ENCODE results near the gene GRID1. TPM values are rescaled to one million over a fixed set of nuclear protein-coding genes. Genes with fewer than 3 reads are reported as not detected.

The GRID1 gene
- polyA plus RNA-seq, 1 donor (not counting 4 experiments of a cell fraction or from before 2014, with no cell fraction given): 0.01 TPM

DNA sequence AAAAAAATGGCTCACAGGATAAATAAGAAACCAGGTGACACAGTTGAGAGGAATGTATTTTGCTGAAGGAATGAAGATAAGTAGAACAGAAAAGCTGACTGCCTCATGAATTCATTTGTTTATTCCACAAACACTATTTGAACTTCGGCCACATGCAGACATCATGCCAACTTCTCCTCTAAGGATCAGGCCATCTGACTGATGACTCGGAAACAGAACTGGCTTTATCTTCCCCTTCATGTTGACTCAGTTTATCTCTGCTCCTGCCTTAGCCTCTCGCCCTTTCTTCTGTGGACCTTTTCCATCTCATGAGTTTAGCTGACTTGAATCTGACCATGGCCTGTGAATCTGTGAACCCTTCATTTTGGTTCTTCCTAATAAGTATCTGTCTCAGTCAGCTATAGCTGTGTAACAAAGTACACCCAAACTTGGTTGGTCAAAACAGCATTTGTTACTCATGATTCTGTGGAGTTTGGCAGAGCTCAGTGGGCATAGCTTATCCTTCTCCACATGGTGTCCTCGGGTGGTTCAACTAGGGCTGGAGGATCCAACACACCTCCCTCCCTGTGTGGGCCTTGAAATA is 44.0 kb upstream of the GRID1 start:
- Histone ChIP-seq H3K27ac (ENCODE audit: control insufficient read depth, insufficient read depth, low read length) (no peak overlapping the region), H3K9me3 (ENCODE audit: control insufficient read depth, low read depth, low read length) (peaks cover 4% of the 10 kb centered on the region), H3K9ac (ENCODE audit: control insufficient read depth, extremely low read depth, insufficient read depth, low read length) (no peak overlapping the region), H3K27me3 (ENCODE audit: control insufficient read depth, extremely low read depth, insufficient read depth, low read length) (no peaks in the 10 kb centered on the region), H3K4me1 (ENCODE audit: control insufficient read depth, extremely low read depth, insufficient read depth, low read length) (no peaks in the 10 kb centered on the region), H2AFZ (ENCODE audit: control insufficient read depth, low read length) (no peak overlapping the region), H3K4me2 (ENCODE audit: control insufficient read depth, extremely low read depth, insufficient read depth, low read depth, low read length) (no peak overlapping the region), H3K36me3 (ENCODE audit: control insufficient read depth in 2 of 2, extremely low read depth in 1 of 2, insufficient read depth in 2 of 2, low read length in 2 of 2) (no peaks in the 10 kb centered on the region), H3K4me3 (ENCODE audit: control insufficient read depth in 2 of 3, extremely low read depth in 1 of 3, insufficient read depth in 2 of 3, low read depth in 1 of 3, low read length in 3 of 3) (no peak overlapping the region), H3K79me2 (ENCODE audit: control insufficient read depth, insufficient read depth, low read length) (no peaks in the 10 kb centered on the region), H3K9me1 (ENCODE audit: control insufficient read depth, extremely low read depth, insufficient read depth, low read length) (no peaks in the 10 kb centered on the region), H4K20me1 (ENCODE audit: control insufficient read depth, extremely low read depth, insufficient read depth, low read length) (no peaks in the 10 kb centered on the region)
- FAIRE-seq (no peak), DNase-seq (ENCODE audit: low read depth, low spot score) (peak; percentile 38)
- dilution Hi-C loops (cut with MboI; ENCODE audit: extremely low pct_ligation_motif_present, low sequenced_read_pairs): no loop called here
- no peak for TF ChIP-seq EZH2 (IDR thresholded peaks at IDR 0.05; ENCODE audit: low read length)
- TF ChIP-seq, protein P1, sequence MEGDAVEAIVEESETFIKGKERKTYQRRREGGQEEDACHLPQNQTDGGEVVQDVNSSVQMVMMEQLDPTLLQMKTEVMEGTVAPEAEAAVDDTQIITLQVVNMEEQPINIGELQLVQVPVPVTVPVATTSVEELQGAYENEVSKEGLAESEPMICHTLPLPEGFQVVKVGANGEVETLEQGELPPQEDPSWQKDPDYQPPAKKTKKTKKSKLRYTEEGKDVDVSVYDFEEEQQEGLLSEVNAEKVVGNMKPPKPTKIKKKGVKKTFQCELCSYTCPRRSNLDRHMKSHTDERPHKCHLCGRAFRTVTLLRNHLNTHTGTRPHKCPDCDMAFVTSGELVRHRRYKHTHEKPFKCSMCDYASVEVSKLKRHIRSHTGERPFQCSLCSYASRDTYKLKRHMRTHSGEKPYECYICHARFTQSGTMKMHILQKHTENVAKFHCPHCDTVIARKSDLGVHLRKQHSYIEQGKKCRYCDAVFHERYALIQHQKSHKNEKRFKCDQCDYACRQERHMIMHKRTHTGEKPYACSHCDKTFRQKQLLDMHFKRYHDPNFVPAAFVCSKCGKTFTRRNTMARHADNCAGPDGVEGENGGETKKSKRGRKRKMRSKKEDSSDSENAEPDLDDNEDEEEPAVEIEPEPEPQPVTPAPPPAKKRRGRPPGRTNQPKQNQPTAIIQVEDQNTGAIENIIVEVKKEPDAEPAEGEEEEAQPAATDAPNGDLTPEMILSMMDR (optimal IDR thresholded peaks at IDR 0.05 in 1 of 3, IDR thresholded peaks at IDR 0.05 in 1 of 3, conservative IDR thresholded peaks at IDR 0.05 in 1 of 3; ENCODE audit: extremely low read depth in 1 of 3, insufficient read depth in 2 of 3, low read length in 3 of 3): no peak

GRCh38 chr10:86409183-86409582 is 42.6 kb upstream of the GRID1 start:
- Histone ChIP-seq H3K4me1 (ENCODE audit: control insufficient read depth, extremely low read depth, insufficient read depth, low read length) (no peaks in the 10 kb centered on the region), H3K9me3 (ENCODE audit: control insufficient read depth, low read depth, low read length) (peaks cover 4% of the 10 kb centered on the region), H3K4me3 (ENCODE audit: control insufficient read depth in 2 of 3, extremely low read depth in 1 of 3, insufficient read depth in 2 of 3, low read depth in 1 of 3, low read length in 3 of 3) (no peak overlapping the region), H3K27ac (ENCODE audit: control insufficient read depth, insufficient read depth, low read length) (no peak overlapping the region), H4K20me1 (ENCODE audit: control insufficient read depth, extremely low read depth, insufficient read depth, low read length) (no peaks in the 10 kb centered on the region), H2AFZ (ENCODE audit: control insufficient read depth, low read length) (no peak overlapping the region), H3K9me1 (ENCODE audit: control insufficient read depth, extremely low read depth, insufficient read depth, low read length) (no peaks in the 10 kb centered on the region), H3K36me3 (ENCODE audit: control insufficient read depth in 2 of 2, extremely low read depth in 1 of 2, insufficient read depth in 2 of 2, low read length in 2 of 2) (no peaks in the 10 kb centered on the region), H3K79me2 (ENCODE audit: control insufficient read depth, insufficient read depth, low read length) (no peaks in the 10 kb centered on the region), H3K9ac (ENCODE audit: control insufficient read depth, extremely low read depth, insufficient read depth, low read length) (no peak overlapping the region), H3K4me2 (ENCODE audit: control insufficient read depth, extremely low read depth, insufficient read depth, low read depth, low read length) (no peak overlapping the region), H3K27me3 (ENCODE audit: control insufficient read depth, extremely low read depth, insufficient read depth, low read length) (no peaks in the 10 kb centered on the region)
- dilution Hi-C loops (cut with MboI; ENCODE audit: extremely low pct_ligation_motif_present, low sequenced_read_pairs): no loop called here
- no peak for FAIRE-seq
- DNase-seq (ENCODE audit: low read depth, low spot score): no peak
- no peak for TF ChIP-seq EZH2 (IDR thresholded peaks at IDR 0.05; ENCODE audit: low read length)
- TF ChIP-seq, protein P1 (optimal IDR thresholded peaks at IDR 0.05 in 1 of 3, IDR thresholded peaks at IDR 0.05 in 1 of 3, conservative IDR thresholded peaks at IDR 0.05 in 1 of 3; ENCODE audit: extremely low read depth in 1 of 3, insufficient read depth in 2 of 3, low read length in 3 of 3): no peak
